ENCODE data around the gene TBC1D22A.

TBC1D22A gene

GRCh38 chr22:46863794-46864193 is 101.3 kb downstream of the TBC1D22A start:
- DNase-seq: no peak

GRCh38 chr22:46864314-46865051 is 102.0 kb downstream of the TBC1D22A start:
- no peak for DNase-seq

- no peak for DNase-seq
Measured at GRCh38 chr22:46865052-46865434, 102.6 kb downstream of the TBC1D22A start.

DNA sequence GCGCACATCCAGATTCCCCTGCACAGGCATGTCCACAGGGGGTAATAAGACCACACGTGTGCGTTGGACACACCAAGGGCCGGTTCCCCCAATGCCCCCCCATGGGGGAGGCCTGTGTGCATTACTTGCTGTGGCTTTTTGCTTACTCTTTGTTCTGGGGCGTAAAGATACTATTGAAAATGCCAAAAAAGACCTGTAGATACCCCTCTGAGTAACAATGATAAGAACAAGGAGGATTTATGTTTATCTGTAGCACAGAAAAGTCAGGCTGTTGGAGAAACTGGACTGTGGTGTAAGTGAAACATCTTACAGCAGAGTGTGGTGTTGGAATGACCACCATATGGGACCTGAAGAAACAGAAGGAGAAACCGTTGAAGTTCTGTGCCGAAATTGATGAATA is 103.2 kb downstream of the TBC1D22A start:
- DNase-seq: no peak

DNA sequence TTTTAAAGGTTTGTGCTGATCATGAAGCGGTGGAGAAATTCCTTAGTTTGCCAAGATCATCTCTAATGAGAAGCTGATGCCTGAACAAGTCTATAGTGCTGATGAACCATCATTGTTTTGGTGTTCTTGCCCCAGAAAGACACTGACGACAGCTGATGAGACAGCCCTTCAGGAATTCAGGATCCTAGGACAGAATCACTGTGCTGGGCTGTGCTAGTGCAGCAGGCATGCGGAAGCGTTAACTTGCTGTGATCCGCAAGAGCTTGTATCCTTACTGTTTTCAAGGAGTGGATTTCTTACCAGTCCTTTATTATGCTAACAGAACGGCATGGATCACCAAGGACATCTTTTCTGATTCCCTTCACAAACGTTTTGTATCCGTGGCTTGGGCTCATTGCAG is 104.1 kb downstream of the TBC1D22A start:
- DNase-seq: no peak

DNA sequence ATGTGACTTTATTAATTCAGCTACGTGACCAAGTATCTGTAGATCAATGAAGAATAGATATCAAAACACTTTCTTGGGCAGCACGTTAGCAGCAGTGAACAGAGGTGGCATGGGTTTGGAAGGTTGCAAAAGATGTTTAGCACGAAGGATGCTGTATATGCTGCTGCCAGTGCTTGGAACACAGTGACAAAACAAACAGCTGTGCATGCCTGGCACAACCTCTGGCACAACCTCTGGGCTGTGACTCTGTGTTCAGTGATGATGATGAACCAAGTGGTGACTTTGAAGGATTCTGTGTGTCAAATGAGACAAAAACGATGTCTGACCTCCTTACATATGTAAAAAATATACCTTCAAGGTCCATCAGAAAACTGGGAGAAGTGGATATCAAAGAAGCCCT is 104.7 kb downstream of the TBC1D22A start:
- no peak for DNase-seq

- no peak for DNase-seq
Measured at GRCh38 chr22:46869329-46869728, 106.9 kb downstream of the TBC1D22A start.

DNA sequence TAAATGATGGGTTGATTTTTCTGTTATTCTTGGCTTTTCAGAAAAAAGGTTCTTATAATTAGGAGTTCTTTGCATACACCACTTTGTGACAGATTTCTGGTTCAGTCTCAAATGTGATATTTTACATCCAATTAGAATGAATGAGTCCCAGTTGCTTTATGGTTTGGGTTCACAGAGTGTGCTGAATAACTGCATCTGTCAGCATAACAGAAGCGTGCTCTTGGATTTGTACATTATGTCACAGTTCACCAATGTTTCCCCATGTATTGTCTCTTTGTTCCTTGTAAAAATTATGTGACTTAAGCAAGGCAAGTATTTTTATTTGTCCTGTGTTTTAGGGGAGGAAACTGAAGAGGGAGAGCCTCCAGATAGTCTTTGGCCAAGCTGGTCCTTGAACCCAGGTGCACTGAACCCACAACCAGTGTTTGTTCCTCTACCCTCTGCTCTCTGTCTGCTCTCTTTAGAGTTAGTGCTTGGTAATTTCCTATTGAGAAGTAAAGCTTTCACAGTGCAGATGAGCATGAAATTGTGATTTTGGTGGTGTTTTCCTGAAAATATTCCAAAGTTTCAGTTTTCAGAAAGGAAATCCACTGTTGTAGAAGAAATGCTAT is 107.5 kb downstream of the TBC1D22A start:
- DNase-seq: no peak

GRCh38 chr22:46871826-46872225 is 109.4 kb downstream of the TBC1D22A start:
- no peak for DNase-seq

- no peak for DNase-seq
Measured at GRCh38 chr22:46875089-46875488, 112.6 kb downstream of the TBC1D22A start.

- DNase-seq: no peak
Measured at GRCh38 chr22:46876357-46876934, 114.0 kb downstream of the TBC1D22A start.

- DNase-seq: no peak
Measured at GRCh38 chr22:46878191-46878948, 115.9 kb downstream of the TBC1D22A start.

- DNase-seq: no peak
Measured at GRCh38 chr22:46879083-46879482, 116.6 kb downstream of the TBC1D22A start.

GRCh38 chr22:46881373-46882118 is 119.1 kb downstream of the TBC1D22A start:
- no peak for DNase-seq

GRCh38 chr22:46883092-46883910 is 120.9 kb downstream of the TBC1D22A start:
- DNase-seq: no peak

DNA sequence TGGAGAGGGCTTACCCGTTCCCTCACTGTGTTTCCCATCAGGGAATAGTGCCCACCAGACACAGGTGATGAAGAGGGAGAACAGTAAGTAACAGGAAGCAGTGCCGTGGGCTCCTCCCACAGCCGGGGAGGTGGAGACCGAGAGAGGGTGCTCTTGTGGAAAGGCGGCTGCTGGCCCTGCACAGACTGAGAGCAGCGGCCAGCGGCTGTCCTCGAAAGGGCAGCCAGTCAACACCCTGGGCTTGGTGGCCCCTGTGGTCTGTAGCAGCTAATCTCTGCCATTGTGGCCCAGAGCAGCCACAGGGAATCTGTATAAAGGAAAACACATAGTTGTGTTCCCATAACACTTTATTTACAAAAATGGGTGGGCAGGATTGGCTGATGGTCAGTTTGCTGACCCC is 121.9 kb downstream of the TBC1D22A start:
- no peak for DNase-seq

DNA sequence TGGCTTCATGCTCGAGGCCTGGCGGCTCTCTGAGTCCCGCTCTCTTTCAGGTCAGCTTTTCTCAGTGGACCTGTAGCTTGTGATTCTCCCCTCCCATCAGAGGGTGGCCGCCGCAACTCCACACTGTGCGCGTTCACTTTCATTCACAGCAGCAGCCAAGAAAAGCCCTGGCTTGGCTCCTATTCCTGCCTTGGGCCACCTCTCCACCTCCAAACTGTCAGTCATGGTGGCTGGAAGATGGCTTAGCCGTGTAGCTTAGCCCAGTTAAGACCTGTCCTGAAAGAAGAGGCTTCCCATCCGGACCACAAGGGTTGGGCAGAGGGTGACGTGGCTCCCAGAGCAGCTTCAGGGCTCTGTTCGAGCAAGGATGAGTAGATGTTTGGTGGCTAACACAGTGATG is 125.5 kb downstream of the TBC1D22A start:
- no peak for DNase-seq

DNA sequence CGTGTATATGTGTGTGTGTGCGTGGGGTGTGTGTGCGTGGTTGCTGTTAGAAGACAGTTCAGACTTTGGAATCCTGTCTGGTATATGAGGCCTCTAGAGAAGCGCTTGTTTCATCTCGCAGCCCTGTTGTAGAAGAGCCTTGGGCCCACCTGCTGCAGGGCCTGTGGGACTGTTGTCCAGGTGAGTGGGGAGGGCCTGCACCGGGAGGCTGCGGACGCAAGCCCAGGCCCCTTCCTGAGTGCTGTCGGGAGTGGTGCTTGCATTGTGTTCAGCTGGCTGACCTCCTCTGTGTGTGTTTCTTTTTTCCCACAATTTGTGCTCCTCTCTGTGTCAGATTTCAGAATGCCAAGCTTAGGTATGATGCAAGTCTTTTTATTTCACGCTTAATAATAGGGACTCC is 128.4 kb downstream of the TBC1D22A start:
- no peak for DNase-seq

- no peak for DNase-seq
Measured at GRCh38 chr22:46891382-46891951, 129.0 kb downstream of the TBC1D22A start.

- no peak for DNase-seq
Measured at GRCh38 chr22:46892866-46893265, 130.4 kb downstream of the TBC1D22A start.

DNA sequence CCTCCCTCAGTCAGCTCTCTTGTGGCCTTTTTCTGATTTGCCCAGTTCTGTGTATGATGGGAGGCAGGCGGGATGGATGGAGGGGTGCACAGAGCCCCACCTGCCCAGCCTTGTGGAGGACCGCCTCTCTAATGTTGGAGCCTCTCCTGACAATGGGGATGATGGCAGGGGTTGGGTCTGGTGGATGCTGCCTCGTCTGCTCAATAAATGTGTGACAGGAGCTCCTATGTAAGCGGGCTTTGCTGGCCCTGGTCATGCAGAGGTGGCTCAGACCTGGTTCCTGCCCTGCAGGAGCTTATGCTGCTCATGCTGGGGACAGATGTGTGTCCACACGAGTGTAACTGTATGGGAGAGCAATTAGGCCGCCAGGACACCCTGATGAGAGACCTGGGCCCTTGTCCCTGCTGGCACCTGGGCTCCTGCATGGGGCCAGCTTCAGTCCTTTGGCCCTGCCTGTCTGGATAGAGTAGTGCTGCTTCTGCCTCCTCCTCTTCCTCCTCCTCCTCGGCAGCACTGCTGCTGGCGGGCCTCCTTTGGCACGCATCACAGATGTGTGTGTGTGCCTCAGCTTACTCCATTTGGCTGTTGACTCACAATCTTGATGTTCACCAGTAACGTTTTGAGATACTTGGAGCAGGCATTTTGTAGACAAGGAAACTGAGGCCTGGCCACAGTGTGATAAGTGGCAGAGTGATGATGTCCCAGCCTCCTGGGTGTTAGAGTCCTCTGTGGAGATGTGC is 131.0 kb downstream of the TBC1D22A start:
- no peak for DNase-seq
